ENCODE results near the gene COG7.
"Not testable (repeated sequence)": the region's sequence is repeated elsewhere in the genome, so short reads cannot be mapped to it uniquely, and the experiment has no call there.

COG7 gene

GRCh38 chr16:23484510-23485256 is 31.7 kb upstream of the COG7 start:
- Histone ChIP-seq H3K79me2 (ENCODE audit: control insufficient read depth, low read length) (peaks cover 80% of the 10 kb centered on the region), H3K4me1 (ENCODE audit: control insufficient read depth, low read length) (no peaks in the 10 kb centered on the region), H3K9me3 (ENCODE audit: control insufficient read depth, insufficient read depth, low read length) (no peaks in the 10 kb centered on the region), H3K27ac (ENCODE audit: low read depth, low read length) (no peak overlapping the region), H3F3A (ENCODE audit: control insufficient read depth, insufficient read depth) (peaks cover 17% of the 10 kb centered on the region), H3K36me3 (ENCODE audit: control insufficient read depth, low read length) (peaks cover 97% of the 10 kb centered on the region), H3K4me2 (ENCODE audit: low read length) (no peak overlapping the region), H4K20me1 (ENCODE audit: control insufficient read depth, insufficient read depth, low read depth, low read length) (peaks cover 50% of the 10 kb centered on the region), H3K9me2 (replicated peaks; ENCODE audit: control insufficient read depth, low read length) (no peaks in the 10 kb centered on the region), H3K4me3 (ENCODE audit: low read length) (no peak overlapping the region), H3K27me3 (ENCODE audit: control insufficient read depth, low read length) (no peaks in the 10 kb centered on the region)
- TF ChIP-seq CTCF (IDR thresholded peaks at IDR 0.05; ENCODE audit: low read depth, low read length, poor library complexity, severe bottlenecking) (no peak), EZH2phosphoT487 (IDR thresholded peaks at IDR 0.05; ENCODE audit: borderline replicate concordance, low read length) (no peak)

GRCh38 chr16:23483492-23483891 is 30.5 kb upstream of the COG7 start:
- not testable (repeated sequence) for H3K9me3 ChIP-seq (ENCODE audit: control insufficient read depth, insufficient read depth, low read length); H3K4me3 ChIP-seq (ENCODE audit: low read length); H3K4me2 ChIP-seq (ENCODE audit: low read length); H3K27me3 ChIP-seq (ENCODE audit: control insufficient read depth, low read length); H3K27ac ChIP-seq (ENCODE audit: low read depth, low read length); H3K9me2 ChIP-seq (replicated peaks; ENCODE audit: control insufficient read depth, low read length); H3K4me1 ChIP-seq (ENCODE audit: control insufficient read depth, low read length)
- peaks cover 72% of the 10 kb centered on the region for H3K79me2 ChIP-seq (ENCODE audit: control insufficient read depth, low read length)
- peaks cover 13% of the 10 kb centered on the region for H3F3A ChIP-seq (ENCODE audit: control insufficient read depth, insufficient read depth)
- H3K36me3 ChIP-seq (ENCODE audit: control insufficient read depth, low read length), result peaks cover 97% of the 10 kb centered on the region
- peaks cover 51% of the 10 kb centered on the region for H4K20me1 ChIP-seq (ENCODE audit: control insufficient read depth, insufficient read depth, low read depth, low read length)

GRCh38 chr16:23482778-23483177 is 29.8 kb upstream of the COG7 start:
- Histone ChIP-seq H3K9me3 (ENCODE audit: control insufficient read depth, insufficient read depth, low read length) (no peaks in the 10 kb centered on the region), H3K27ac (ENCODE audit: low read depth, low read length) (no peak overlapping the region), H3K4me1 (ENCODE audit: control insufficient read depth, low read length) (no peaks in the 10 kb centered on the region), H3K79me2 (ENCODE audit: control insufficient read depth, low read length) (peaks cover 65% of the 10 kb centered on the region), H4K20me1 (ENCODE audit: control insufficient read depth, insufficient read depth, low read depth, low read length) (peaks cover 51% of the 10 kb centered on the region), H3K27me3 (ENCODE audit: control insufficient read depth, low read length) (no peaks in the 10 kb centered on the region), H3K36me3 (ENCODE audit: control insufficient read depth, low read length) (peaks cover 94% of the 10 kb centered on the region), H3F3A (ENCODE audit: control insufficient read depth, insufficient read depth) (peaks cover 13% of the 10 kb centered on the region), H3K4me3 (ENCODE audit: low read length) (no peak overlapping the region), H3K4me2 (ENCODE audit: low read length) (no peak overlapping the region), H3K9me2 (replicated peaks; ENCODE audit: control insufficient read depth, low read length) (no peaks in the 10 kb centered on the region)
- TF ChIP-seq CTCF (IDR thresholded peaks at IDR 0.05; ENCODE audit: low read depth, low read length, poor library complexity, severe bottlenecking), result no peak
- TF ChIP-seq EZH2phosphoT487 (IDR thresholded peaks at IDR 0.05; ENCODE audit: borderline replicate concordance, low read length), result no peak

- Histone ChIP-seq H3K9me2 (replicated peaks; ENCODE audit: control insufficient read depth, low read length) (no peaks in the 10 kb centered on the region), H3F3A (ENCODE audit: control insufficient read depth, insufficient read depth) (peaks cover 18% of the 10 kb centered on the region), H3K27ac (ENCODE audit: low read depth, low read length) (no peak overlapping the region), H3K27me3 (ENCODE audit: control insufficient read depth, low read length) (no peaks in the 10 kb centered on the region), H3K9me3 (ENCODE audit: control insufficient read depth, insufficient read depth, low read length) (no peaks in the 10 kb centered on the region), H3K4me3 (ENCODE audit: low read length) (no peak overlapping the region), H3K79me2 (ENCODE audit: control insufficient read depth, low read length) (peaks cover 48% of the 10 kb centered on the region), H3K4me1 (ENCODE audit: control insufficient read depth, low read length) (no peaks in the 10 kb centered on the region), H4K20me1 (ENCODE audit: control insufficient read depth, insufficient read depth, low read depth, low read length) (peaks cover 44% of the 10 kb centered on the region), H3K36me3 (ENCODE audit: control insufficient read depth, low read length) (peaks cover 94% of the 10 kb centered on the region), H3K4me2 (ENCODE audit: low read length) (no peak overlapping the region)
- TF ChIP-seq CTCF (IDR thresholded peaks at IDR 0.05; ENCODE audit: low read depth, low read length, poor library complexity, severe bottlenecking) (no peak), EZH2phosphoT487 (IDR thresholded peaks at IDR 0.05; ENCODE audit: borderline replicate concordance, low read length) (no peak)
These were observed 27.3 kb upstream of the COG7 start for GRCh38 chr16:23480257-23480656.

Measured in DOHH2 (cell line).